ENCODE data around the gene PRR33.

The PRR33 gene

DNA sequence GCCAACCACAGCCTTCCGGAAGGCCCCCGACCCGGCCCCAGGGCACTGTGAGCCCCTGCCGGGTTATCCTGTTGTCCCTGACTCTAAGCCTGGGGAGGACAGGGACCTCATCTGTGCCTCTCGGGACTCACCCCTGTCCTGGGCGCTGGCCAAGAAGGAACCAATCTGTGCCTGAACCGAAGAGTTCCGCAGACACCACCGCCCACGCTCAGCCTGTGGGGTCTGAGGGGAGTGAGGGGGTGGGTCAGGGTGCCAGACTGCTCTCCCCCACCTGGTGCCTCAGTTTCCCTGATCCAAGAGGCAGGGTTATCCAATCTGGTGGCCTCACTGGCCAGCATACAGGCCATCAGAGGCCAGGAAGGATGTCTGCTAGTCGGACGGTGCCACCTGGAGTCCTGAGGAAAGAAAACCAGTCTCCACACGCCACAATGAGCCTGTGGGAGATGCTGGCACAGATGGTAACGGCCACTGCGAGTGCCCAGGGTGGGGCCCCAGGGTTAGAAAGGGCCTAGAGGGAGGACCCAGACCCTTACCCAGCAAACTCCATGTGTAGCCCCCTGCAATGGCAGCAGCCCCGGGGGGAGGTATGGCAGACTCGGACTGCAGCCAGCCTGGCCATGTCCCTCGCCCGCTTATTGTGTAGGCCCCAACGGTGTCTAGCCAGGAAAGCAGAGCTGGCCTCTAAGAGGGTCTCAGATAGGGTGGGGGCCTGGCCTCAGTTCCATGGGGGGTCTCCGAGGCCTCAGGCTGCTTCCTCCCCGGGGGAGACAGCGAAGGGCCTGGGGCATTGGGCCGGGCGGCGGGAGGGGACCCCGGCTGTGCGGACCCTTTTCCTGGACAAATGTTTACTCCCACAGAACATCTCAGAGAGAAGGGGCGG lies 27.0 kb upstream of the PRR33 start:
- Histone ChIP-seq H3K36me3 (ENCODE audit: low read depth) (no peaks in the 10 kb centered on the region), H3K27me3 (ENCODE audit: insufficient read depth, poor library complexity, severe bottlenecking) (no peaks in the 10 kb centered on the region), H3K9me3 (ENCODE audit: severe bottlenecking) (no peaks in the 10 kb centered on the region), H3K4me3 (ENCODE audit: severe bottlenecking) (no peak overlapping the region), H3K27ac (ENCODE audit: poor library complexity, severe bottlenecking) (no peak overlapping the region), H3K4me1 (ENCODE audit: insufficient read depth, poor library complexity, severe bottlenecking) (no peaks in the 10 kb centered on the region)
- ATAC-seq (ENCODE audit: low read depth) (peak; percentile 47; the same call in 2 of the 3 replicates), DNase-seq (ENCODE audit: low spot score) (no peak)
- TF ChIP-seq, protein P1, sequence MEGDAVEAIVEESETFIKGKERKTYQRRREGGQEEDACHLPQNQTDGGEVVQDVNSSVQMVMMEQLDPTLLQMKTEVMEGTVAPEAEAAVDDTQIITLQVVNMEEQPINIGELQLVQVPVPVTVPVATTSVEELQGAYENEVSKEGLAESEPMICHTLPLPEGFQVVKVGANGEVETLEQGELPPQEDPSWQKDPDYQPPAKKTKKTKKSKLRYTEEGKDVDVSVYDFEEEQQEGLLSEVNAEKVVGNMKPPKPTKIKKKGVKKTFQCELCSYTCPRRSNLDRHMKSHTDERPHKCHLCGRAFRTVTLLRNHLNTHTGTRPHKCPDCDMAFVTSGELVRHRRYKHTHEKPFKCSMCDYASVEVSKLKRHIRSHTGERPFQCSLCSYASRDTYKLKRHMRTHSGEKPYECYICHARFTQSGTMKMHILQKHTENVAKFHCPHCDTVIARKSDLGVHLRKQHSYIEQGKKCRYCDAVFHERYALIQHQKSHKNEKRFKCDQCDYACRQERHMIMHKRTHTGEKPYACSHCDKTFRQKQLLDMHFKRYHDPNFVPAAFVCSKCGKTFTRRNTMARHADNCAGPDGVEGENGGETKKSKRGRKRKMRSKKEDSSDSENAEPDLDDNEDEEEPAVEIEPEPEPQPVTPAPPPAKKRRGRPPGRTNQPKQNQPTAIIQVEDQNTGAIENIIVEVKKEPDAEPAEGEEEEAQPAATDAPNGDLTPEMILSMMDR (IDR thresholded peaks at IDR 0.05; ENCODE audit: poor library complexity, severe bottlenecking) = peak; percentile 34

DNA sequence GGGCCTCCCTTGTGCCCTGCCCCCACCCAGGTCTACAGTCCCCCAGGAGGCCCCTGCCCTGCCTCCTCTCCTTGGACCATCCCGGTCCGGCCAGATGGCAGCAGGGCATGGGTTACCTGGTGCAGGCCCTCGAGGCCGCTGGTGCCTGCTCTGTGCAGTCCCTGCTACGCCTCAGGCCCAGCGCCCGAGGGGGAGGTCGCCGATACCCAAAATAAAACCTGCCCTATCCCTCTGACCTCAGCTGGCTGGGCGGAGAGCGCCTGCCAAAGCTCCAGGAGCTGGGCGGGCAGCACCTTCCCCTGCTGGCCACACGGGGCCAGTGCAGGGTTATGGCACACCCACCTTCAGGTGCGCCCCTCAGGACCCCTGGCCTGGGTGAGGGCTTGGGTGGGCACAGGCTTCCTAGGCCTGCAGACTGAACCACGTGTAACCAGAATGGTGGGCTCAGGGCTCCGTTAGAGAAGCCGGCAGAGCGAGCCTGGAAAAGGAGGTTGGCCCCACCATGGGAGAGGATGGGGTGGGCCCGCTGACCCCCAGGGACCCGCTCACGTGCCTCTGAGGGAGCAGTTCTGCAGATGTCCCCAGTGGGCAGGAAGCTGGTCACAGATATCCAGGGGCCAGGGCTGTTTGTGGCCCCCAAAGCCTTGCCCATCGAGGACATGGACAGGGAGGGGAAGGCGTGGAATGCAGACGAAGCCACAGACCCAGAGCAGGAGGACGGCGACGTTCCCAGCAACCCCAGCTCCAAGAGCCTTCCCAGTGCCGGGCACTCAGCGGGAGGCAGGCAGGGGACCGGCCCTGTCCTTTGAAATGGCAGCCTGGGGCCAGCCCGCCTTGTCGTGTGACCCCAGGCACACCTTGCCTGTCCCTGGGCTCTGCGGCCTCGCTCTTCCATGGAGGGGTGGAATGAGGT lies 26.1 kb upstream of the PRR33 start:
- Histone ChIP-seq H3K4me1 (ENCODE audit: insufficient read depth, poor library complexity, severe bottlenecking) (no peaks in the 10 kb centered on the region), H3K36me3 (ENCODE audit: low read depth) (no peaks in the 10 kb centered on the region), H3K27me3 (ENCODE audit: insufficient read depth, poor library complexity, severe bottlenecking) (no peaks in the 10 kb centered on the region), H3K27ac (ENCODE audit: poor library complexity, severe bottlenecking) (no peak overlapping the region), H3K4me3 (ENCODE audit: severe bottlenecking) (no peak overlapping the region), H3K9me3 (ENCODE audit: severe bottlenecking) (no peaks in the 10 kb centered on the region)
- TF ChIP-seq, protein P1 (IDR thresholded peaks at IDR 0.05; ENCODE audit: poor library complexity, severe bottlenecking) = no peak
- DNase-seq (ENCODE audit: low spot score) (no peak), ATAC-seq (ENCODE audit: low read depth) (no peak)

DNA sequence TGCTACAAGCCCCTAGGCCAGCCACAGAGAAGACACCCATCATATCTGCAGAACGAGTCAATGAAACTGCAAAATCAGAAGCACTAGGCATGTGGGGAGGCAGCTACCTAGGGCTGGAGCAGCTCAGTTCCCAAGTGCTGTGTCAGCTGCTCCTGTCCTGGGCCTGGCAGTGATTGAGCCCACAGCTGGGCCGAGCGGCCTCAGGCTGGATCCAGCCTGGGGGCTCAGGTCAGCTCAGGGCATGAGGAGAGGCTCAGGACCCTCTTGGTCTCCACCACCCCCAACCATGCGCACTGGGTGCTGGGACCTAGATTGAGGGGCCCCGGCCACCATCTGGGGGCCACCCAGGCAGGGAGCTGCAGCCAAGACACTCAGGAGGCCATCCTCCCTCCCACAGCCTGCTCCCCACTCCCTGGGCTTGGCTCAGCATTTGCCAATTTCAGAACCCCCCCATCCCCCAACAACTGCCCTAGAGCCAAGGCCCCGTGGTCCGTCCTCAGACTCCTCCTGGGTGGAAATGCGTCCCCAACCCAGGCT lies 25.4 kb upstream of the PRR33 start:
- Histone ChIP-seq H3K4me1 (ENCODE audit: insufficient read depth, poor library complexity, severe bottlenecking) (no peaks in the 10 kb centered on the region), H3K4me3 (ENCODE audit: severe bottlenecking) (no peak overlapping the region), H3K27me3 (ENCODE audit: insufficient read depth, poor library complexity, severe bottlenecking) (no peaks in the 10 kb centered on the region), H3K9me3 (ENCODE audit: severe bottlenecking) (no peaks in the 10 kb centered on the region), H3K27ac (ENCODE audit: poor library complexity, severe bottlenecking) (no peak overlapping the region), H3K36me3 (ENCODE audit: low read depth) (no peaks in the 10 kb centered on the region)
- DNase-seq (ENCODE audit: low spot score) (no peak), ATAC-seq (ENCODE audit: low read depth) (no peak)
- TF ChIP-seq, protein P1 (IDR thresholded peaks at IDR 0.05; ENCODE audit: poor library complexity, severe bottlenecking) = no peak

DNA sequence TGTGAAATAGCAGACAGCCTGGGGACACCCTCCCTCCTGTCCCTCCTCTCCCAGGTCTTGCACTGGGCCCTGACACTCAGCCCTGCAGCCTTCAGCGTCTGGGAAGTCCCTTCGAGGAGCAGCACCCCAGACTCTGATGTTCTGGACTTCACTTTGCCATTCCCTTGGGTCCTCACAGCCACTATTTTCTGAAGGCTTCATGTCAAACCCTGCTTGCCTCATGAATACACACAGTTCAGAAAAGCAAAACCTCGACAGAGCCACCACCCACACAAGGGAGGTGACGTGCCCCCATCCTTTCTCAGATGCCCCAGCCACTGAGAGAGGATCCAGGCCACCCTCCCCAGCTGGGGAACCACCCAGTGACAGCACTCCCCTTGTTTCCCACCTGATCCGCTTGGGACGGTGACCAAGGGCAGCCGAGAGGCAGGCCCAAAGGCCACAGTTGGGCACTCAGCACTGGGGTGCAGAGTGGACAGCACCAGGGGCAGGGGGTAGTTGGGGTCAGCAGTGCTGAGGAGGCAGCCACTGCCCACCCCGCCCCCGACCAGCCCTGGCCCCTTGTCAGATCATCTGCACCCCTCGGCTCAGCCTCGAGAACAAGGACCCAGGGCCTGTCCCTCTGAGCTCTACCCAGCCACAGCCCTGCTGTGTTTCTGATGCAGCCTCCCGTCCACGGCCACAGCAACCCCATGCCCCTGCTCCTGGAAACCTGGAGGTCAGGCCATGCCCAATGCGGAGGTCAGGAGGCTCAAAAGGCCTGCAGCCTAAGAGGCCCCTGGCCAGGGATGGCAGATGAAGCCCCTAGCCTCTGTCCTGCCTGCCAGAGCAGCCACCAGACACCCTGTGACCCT lies 24.7 kb upstream of the PRR33 start:
- H3K4me1 ChIP-seq (ENCODE audit: insufficient read depth, poor library complexity, severe bottlenecking) = no peaks in the 10 kb centered on the region
- TF ChIP-seq, protein P1 (IDR thresholded peaks at IDR 0.05; ENCODE audit: poor library complexity, severe bottlenecking) = no peak
- H3K4me3 ChIP-seq (ENCODE audit: severe bottlenecking) = no peak overlapping the region
- H3K27me3 ChIP-seq (ENCODE audit: insufficient read depth, poor library complexity, severe bottlenecking) = no peaks in the 10 kb centered on the region
- no peaks in the 10 kb centered on the region for H3K9me3 ChIP-seq (ENCODE audit: severe bottlenecking)
- DNase-seq (ENCODE audit: low spot score) (no peak), ATAC-seq (ENCODE audit: low read depth) (no peak)
- no peaks in the 10 kb centered on the region for H3K36me3 ChIP-seq (ENCODE audit: low read depth)
- no peak overlapping the region for H3K27ac ChIP-seq (ENCODE audit: poor library complexity, severe bottlenecking)
